ENCODE results near the gene POLRMT.
"Not testable (repeated sequence)": the region's sequence is repeated elsewhere in the genome, so short reads cannot be mapped to it uniquely, and the experiment has no call there.

Gene POLRMT

GRCh38 chr19:609004-609346 lies 24.4 kb downstream of the POLRMT start:
- no peak for DNase-seq

GRCh38 chr19:608155-609003 lies 25.0 kb downstream of the POLRMT start:
- DNase-seq, result no peak

GRCh38 chr19:607301-608154 lies 25.8 kb downstream of the POLRMT start:
- DNase-seq, result no peak

- DNase-seq, result not testable (repeated sequence)
These were observed 28.0 kb downstream of the POLRMT start for GRCh38 chr19:605061-605971.

GRCh38 chr19:604355-604754 lies 29.0 kb downstream of the POLRMT start:
- DNase-seq, result no peak

GRCh38 chr19:603779-604178 lies 29.6 kb downstream of the POLRMT start:
- DNase-seq, result not testable (repeated sequence)

GRCh38 chr19:603302-603639 lies 30.1 kb downstream of the POLRMT start:
- DNase-seq, result not testable (repeated sequence)

GRCh38 chr19:602391-603301 lies 30.7 kb downstream of the POLRMT start:
- no peak for DNase-seq

- DNase-seq, result no peak
These were observed 31.5 kb downstream of the POLRMT start for GRCh38 chr19:601790-602189.

- DNase-seq, result no peak
These were observed 32.0 kb downstream of the POLRMT start for GRCh38 chr19:601310-601709.

- DNase-seq, result no peak
These were observed 35.7 kb downstream of the POLRMT start for GRCh38 chr19:597406-598315.

GRCh38 chr19:596263-596655 lies 37.1 kb downstream of the POLRMT start:
- no peak for DNase-seq

GRCh38 chr19:595326-596262 lies 37.7 kb downstream of the POLRMT start:
- no peak for DNase-seq

GRCh38 chr19:594265-594870 lies 39.0 kb downstream of the POLRMT start:
- DNase-seq, result no peak

GRCh38 chr19:593505-593904 lies 39.8 kb downstream of the POLRMT start:
- DNase-seq, result no peak

GRCh38 chr19:593055-593454 lies 40.3 kb downstream of the POLRMT start:
- DNase-seq, result no peak

GRCh38 chr19:592101-592500 lies 41.2 kb downstream of the POLRMT start:
- DNase-seq, result no peak

- no peak for DNase-seq
These were observed 42.0 kb downstream of the POLRMT start for GRCh38 chr19:591099-591958.

All from activated CD4-positive, alpha-beta T cell treated with anti-CD3 and anti-CD28 coated beads, Interleukin-2, amount 50 U/mL, for 4 hours (primary cell).